Measurements from ENCODE around the gene EXOC3L4.

GRCh38 chr14:103071544-103072251 lies 22.8 kb upstream of the EXOC3L4 start:
- TF ChIP-seq, protein P1, sequence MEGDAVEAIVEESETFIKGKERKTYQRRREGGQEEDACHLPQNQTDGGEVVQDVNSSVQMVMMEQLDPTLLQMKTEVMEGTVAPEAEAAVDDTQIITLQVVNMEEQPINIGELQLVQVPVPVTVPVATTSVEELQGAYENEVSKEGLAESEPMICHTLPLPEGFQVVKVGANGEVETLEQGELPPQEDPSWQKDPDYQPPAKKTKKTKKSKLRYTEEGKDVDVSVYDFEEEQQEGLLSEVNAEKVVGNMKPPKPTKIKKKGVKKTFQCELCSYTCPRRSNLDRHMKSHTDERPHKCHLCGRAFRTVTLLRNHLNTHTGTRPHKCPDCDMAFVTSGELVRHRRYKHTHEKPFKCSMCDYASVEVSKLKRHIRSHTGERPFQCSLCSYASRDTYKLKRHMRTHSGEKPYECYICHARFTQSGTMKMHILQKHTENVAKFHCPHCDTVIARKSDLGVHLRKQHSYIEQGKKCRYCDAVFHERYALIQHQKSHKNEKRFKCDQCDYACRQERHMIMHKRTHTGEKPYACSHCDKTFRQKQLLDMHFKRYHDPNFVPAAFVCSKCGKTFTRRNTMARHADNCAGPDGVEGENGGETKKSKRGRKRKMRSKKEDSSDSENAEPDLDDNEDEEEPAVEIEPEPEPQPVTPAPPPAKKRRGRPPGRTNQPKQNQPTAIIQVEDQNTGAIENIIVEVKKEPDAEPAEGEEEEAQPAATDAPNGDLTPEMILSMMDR (IDR thresholded peaks at IDR 0.05; ENCODE audit: extremely low read depth in 1 of 2, insufficient read depth in 1 of 2, low read depth in 1 of 2, low read length in 2 of 2) = no peak
- no peak for TF ChIP-seq POLR2A (IDR thresholded peaks at IDR 0.05; ENCODE audit: low read depth, low read length)
- no peak for TF ChIP-seq POLR2AphosphoS5 (IDR thresholded peaks at IDR 0.05; ENCODE audit: insufficient read depth, low read depth, low read length)
- no peak for TF ChIP-seq JUN (IDR thresholded peaks at IDR 0.05; ENCODE audit: borderline replicate concordance, insufficient read depth, insufficient read length, low read depth)
- no peak for TF ChIP-seq MAX (IDR thresholded peaks at IDR 0.05; ENCODE audit: insufficient read depth, insufficient read length)
